G401.6 (cell line): Measurements from ENCODE around the gene TENM4.

Experiments used
- FAIRE-seq: peaks from 2 replicates; lab custom pipeline; 2012; peaks lifted over from hg19 to GRCh38; lab: Jason Lieb, UNC

TENM4 gene

DNA sequence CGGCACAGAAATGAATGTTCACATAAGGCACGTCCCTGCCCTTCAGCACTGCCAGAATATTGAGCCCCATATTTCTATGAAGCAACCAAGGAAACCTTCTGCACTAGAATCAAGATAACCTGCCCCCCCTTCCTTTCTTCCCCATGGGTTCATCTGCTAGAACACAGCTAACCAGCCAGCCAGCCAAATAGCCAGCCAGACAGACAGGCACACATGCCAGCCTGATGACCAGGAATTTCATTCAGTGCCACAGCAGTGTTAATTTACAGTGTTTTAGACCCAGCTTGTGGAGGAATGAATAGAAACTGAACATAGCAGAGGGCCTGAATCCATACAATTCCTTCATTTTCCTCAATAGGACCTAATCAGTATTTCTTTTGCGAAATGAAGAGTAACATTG is 57.0 kb downstream of the TENM4 start:
- no peak for FAIRE-seq

DNA sequence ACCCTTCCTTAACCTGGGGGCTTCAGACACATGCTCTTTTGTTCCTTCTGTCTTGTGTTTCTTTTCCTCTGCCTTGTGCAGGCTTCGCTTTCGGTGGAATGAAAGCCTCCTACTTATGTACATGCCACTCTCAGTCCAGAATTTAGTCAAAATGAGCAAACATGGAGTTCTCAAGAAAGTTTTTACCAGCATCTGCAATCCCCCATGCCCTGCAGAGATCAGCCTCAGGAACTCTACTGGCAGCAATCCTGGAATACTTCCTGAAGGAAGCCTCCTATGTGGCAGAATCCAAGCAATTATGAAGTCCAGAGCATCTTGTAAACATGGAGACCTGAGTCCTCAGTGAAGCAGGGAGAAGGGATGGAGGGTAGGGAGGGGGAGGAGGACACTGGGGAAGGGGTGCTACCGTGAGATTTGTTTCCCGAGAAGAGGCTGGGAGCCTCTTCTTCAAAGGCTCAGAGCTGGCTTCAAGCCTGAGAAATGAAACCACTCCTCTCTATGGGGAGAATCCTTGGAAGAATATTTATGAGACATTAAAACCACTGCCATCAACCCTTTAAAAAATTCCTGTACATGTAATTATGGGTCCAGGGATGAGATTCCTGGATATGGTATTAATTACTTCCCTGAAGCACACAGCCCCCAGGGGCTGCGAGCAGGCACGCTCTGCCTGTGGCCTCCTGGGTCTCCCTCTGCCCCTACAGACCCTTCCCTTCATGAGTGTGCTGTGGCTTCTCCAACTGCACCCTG is 58.4 kb downstream of the TENM4 start:
- FAIRE-seq = no peak

GRCh38 chr11:79381036-79381435 is 59.8 kb downstream of the TENM4 start:
- no peak for FAIRE-seq

- FAIRE-seq = no peak
These were observed 63.4 kb downstream of the TENM4 start for GRCh38 chr11:79377406-79377805.

- no peak for FAIRE-seq
These were observed 64.8 kb downstream of the TENM4 start for GRCh38 chr11:79375818-79376550.

GRCh38 chr11:79374727-79375126 is 66.1 kb downstream of the TENM4 start:
- FAIRE-seq = no peak

GRCh38 chr11:79371724-79372123 is 69.1 kb downstream of the TENM4 start:
- no peak for FAIRE-seq

- FAIRE-seq = no peak
These were observed 69.7 kb downstream of the TENM4 start for GRCh38 chr11:79371152-79371551.

DNA sequence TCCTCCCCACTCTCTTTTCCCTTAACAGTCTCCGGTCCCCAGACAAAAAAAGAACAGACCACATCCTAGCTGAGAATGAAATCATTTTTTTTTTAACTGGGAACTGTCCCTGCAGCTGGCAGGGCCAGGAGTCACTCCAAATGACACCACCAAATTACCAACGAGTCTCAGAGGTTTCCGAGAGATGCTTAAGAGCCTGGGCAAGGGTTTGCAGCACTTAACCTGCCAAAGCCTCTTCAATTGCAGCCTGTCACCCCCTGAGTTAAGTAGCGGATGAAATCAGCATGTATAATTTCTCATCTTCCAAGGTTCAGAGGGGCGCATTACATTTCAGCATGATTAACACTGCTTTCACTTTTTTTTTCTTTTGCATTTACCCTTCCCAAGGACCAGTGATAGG is 71.8 kb downstream of the TENM4 start:
- FAIRE-seq = no peak

GRCh38 chr11:79367844-79368243 is 73.0 kb downstream of the TENM4 start:
- no peak for FAIRE-seq

GRCh38 chr11:79366218-79366617 is 74.6 kb downstream of the TENM4 start:
- FAIRE-seq = no peak

- FAIRE-seq = no peak
These were observed 76.9 kb downstream of the TENM4 start for GRCh38 chr11:79363861-79364378.

GRCh38 chr11:79363256-79363655 is 77.6 kb downstream of the TENM4 start:
- FAIRE-seq = no peak

DNA sequence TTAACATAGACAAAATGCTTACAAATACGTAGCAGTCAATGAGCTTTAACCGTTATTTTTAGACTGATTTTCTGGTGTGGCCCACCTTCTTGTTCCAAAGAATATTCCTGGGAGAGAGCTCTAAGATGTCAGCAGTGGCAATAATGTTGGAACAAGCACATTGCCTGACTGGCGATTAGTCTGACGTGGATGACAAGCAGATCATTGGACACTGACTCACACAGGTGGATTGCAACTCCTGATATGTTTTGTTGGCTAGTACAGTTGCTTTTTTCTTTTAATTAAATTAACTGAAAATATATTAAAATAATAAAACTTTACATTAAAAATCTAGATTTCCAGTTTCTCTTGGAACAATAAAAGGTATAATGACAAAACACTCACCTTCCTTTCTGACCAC is 78.0 kb downstream of the TENM4 start:
- FAIRE-seq = no peak

DNA sequence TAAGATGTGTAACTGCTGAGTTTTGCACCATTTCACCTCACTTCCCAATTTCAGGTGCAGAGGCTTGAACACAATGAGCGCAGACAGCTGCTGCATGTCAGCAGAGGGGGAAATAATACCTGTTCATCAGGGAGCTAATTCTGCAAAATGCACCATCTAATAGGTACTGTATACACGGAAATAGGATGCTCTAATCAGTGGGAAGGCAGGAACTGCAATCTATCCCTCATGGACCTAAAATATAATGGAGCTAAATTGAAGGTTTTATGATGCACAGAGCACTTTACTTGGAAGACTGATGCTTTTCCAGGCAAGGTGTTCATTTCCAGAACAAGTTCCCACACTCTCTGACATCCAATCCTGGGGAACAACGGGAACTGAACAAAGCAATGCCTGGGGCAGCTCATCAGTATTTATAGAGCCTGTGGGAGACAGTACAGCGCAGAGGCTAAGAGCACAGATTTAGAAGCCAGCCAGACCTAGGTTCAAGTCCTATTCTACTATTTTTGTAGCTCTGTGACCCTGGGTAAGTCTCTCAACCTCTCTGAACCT is 78.5 kb downstream of the TENM4 start:
- no peak for FAIRE-seq

GRCh38 chr11:79358258-79358657 is 82.6 kb downstream of the TENM4 start:
- FAIRE-seq = no peak

DNA sequence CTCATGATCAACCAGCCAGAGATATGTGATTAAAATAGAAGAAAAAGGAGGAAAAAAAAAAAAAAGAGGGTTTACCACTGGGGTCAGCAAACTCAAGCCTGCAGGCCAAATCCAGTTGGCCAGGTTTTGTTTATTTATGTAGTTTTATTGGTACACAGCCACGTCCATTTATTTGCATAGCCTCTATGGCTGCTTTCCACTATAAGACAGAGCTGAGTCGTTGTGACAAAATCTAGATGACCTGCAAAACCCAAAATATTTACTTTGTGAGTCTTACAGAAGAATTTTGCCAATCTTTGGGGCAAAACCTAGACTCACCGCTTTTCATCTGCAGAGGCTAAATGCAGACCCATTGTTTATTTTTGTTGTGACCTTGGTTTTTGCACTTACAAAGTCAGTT is 87.1 kb downstream of the TENM4 start:
- FAIRE-seq = no peak

DNA sequence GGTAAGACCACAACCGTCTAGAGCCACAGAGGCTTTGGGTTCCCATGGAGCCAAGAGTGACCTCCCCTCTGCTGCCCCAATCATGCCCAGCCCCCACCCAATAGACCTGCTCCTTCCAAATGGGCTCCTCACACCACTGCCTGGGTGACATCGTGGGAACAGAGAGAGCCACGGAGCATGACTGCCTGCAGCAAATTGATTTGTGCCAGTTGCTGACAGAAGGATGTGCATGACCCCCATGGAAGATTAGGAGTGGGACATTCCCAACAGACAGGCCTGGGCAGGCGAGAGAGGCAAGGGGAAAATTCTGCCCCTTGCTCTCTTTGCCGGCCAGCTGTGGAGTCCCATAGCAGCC is 88.5 kb downstream of the TENM4 start:
- FAIRE-seq = no peak

DNA sequence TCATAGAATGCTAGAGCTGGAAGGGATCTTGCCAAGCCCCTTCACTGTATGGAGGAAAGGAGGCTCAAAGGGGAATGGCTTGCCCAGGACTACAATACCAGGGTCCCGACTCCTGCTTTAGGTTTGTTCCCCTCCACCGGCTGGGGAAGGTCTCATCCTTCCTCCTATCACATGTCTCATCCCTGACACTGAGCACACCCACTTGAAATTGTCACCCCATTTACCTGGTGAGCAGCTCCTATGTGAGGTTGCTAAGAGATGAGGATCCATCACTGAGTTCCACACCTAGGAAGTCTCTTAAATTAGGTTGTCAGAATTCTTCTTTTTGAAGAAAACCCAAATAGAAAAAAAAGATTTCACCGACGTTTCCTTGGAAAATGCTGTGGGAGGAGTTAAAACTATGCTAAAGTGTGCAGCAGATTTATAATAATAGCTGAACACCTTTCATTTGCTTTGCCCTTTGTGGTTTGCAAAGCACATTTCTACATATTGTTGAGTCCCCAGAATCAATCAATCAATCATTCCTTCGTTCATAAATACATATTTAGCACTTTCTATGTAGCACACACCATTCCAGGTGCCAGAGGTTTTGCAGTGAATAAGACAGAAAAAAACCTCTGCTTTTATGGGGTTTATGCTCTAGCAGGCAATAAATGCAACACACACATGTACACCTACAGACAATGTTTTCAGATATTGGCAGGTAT is 91.7 kb downstream of the TENM4 start:
- no peak for FAIRE-seq

GRCh38 chr11:79346021-79346420 is 94.8 kb downstream of the TENM4 start:
- no peak for FAIRE-seq

GRCh38 chr11:79344753-79345294 is 96.0 kb downstream of the TENM4 start:
- no peak for FAIRE-seq

- FAIRE-seq = no peak
These were observed 98.1 kb downstream of the TENM4 start for GRCh38 chr11:79342686-79343085.

DNA sequence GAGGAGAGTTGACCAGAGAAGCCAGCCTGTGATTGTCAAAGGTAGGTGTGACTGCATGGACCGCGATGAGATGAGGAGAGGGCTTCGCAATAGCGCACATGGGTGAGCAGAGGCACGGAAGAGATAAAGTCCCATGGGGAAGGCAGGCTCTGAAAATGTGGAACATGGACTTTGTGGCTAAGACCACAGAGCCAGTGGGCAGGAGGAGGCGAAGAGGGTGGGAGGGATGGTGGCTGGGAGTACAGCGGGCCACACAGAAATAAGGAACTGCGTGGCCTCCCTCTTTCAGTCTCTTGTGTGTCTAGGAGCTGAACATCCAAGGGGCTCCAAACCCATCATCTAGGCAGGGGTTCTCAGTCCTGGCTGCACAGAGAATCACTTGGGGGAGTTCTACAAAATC is 98.6 kb downstream of the TENM4 start:
- FAIRE-seq = no peak
